Measurements from ENCODE around the gene BIRC6.

DNA sequence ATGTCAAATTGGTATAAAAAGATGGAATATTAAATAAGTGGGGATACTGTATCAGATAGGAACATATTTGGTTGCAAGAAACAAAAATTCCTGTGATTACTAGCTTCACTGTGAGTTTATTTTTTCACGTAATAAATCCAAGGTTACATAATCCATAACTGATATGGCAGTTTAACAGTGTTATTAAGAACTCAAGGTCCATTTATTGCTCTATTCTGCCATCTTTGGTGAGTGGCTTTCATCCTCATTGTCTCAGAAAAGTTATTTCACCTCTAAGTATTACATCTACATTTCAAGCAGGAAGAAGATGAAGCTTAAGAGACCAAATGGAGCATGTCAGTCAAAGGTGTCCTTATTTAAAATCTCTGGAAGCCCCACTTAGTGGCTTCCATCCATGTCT lies 41.9 kb upstream of the BIRC6 start:
- TF ChIP-seq, protein P1, sequence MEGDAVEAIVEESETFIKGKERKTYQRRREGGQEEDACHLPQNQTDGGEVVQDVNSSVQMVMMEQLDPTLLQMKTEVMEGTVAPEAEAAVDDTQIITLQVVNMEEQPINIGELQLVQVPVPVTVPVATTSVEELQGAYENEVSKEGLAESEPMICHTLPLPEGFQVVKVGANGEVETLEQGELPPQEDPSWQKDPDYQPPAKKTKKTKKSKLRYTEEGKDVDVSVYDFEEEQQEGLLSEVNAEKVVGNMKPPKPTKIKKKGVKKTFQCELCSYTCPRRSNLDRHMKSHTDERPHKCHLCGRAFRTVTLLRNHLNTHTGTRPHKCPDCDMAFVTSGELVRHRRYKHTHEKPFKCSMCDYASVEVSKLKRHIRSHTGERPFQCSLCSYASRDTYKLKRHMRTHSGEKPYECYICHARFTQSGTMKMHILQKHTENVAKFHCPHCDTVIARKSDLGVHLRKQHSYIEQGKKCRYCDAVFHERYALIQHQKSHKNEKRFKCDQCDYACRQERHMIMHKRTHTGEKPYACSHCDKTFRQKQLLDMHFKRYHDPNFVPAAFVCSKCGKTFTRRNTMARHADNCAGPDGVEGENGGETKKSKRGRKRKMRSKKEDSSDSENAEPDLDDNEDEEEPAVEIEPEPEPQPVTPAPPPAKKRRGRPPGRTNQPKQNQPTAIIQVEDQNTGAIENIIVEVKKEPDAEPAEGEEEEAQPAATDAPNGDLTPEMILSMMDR (IDR thresholded peaks at IDR 0.05): no peak
- TF ChIP-seq POLR2A (IDR thresholded peaks at IDR 0.05): no peak

Measured in heart left ventricle (tissue), 13 donors.